Keratinocyte (primary cell): ENCODE results near the gene NT5C1B.

Experiments
- EZH2 ChIP-seq: IDR thresholded peaks from one replicate; pipeline ENCODE4 v1.6.1; 2012; ENCODE audit warnings: inconsistent platforms, mild to moderate bottlenecking, low read length, moderate library complexity
- TF ChIP-seq, protein P1 (sequence below), 3 experiments: IDR thresholded peaks in 1 of 3; conservative IDR thresholded peaks in 1 of 3; optimal IDR thresholded peaks in 1 of 3; 2 replicates in 2 of 3; 3 replicates in 1 of 3; pipeline versions ENCODE3 to v1.5.1; 2011; ENCODE audit warnings: low read length in 3 of 3, mild to moderate bottlenecking in 3 of 3, moderate library complexity in 2 of 3, control low read depth in 1 of 3, inconsistent platforms in 1 of 3; ENCODE audit not compliant: insufficient read depth in 2 of 3; ENCODE audit errors: extremely low read depth in 1 of 3

DNA sequence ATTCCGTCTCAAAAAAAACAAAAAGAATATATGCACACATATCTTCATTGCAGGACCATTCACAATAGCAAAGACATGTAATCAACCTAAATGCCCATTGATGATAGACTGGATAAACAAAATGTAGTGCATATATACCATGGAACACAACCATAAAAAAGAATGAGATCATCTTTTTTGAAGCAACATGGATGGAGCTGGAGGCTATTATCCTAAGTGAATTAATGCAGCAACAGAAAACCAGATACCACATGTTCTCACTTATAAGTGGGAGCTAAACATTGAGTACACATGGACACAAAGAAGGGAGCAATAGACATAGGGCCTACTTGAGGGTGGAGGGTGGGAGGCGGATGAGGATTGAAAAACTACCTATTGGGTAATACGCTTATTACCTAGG is 8.8 kb downstream of the NT5C1B start:
- no peak for TF ChIP-seq EZH2
- TF ChIP-seq, protein P1, sequence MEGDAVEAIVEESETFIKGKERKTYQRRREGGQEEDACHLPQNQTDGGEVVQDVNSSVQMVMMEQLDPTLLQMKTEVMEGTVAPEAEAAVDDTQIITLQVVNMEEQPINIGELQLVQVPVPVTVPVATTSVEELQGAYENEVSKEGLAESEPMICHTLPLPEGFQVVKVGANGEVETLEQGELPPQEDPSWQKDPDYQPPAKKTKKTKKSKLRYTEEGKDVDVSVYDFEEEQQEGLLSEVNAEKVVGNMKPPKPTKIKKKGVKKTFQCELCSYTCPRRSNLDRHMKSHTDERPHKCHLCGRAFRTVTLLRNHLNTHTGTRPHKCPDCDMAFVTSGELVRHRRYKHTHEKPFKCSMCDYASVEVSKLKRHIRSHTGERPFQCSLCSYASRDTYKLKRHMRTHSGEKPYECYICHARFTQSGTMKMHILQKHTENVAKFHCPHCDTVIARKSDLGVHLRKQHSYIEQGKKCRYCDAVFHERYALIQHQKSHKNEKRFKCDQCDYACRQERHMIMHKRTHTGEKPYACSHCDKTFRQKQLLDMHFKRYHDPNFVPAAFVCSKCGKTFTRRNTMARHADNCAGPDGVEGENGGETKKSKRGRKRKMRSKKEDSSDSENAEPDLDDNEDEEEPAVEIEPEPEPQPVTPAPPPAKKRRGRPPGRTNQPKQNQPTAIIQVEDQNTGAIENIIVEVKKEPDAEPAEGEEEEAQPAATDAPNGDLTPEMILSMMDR (optimal IDR thresholded peaks at IDR 0.05 in 1 of 3, IDR thresholded peaks at IDR 0.05 in 1 of 3, conservative IDR thresholded peaks at IDR 0.05 in 1 of 3; ENCODE audit: extremely low read depth in 1 of 3, insufficient read depth in 2 of 3, low read length in 3 of 3) = no peak
